OCI-LY1 (cell line): ENCODE results near the gene ALG8.

Experiments
- H2AFZ ChIP-seq: fragments of 200-600 bp; sonication (generic), shearing (Covaris generic); 2 replicates; pipeline ENCODE4 v1.6.0; 2014; ENCODE audit warnings: antibody characterized with exemption, mild to moderate bottlenecking, low read length
- H3F3A ChIP-seq: fragments of 200-600 bp; sonication (generic), shearing (Covaris generic); 2 replicates; pipeline ENCODE4 v1.6.0; 2014; ENCODE audit warnings: mild to moderate bottlenecking, antibody characterized with exemption, low read length, moderate library complexity; ENCODE audit not compliant: insufficient read depth
- H3K27ac ChIP-seq: fragments of 200-600 bp; sonication (generic); 2 replicates; pipeline ENCODE4 v1.5.1; 2014; ENCODE audit warnings: low read length, mixed run types, mild to moderate bottlenecking, low read depth; ENCODE audit not compliant: poor library complexity, severe bottlenecking
- H3K27me3 ChIP-seq: fragments of 200-600 bp; sonication (generic); 2 replicates; pipeline ENCODE4 v1.6.0; 2014; ENCODE audit warnings: antibody characterized with exemption, mild to moderate bottlenecking, low read length, moderate library complexity; ENCODE audit not compliant: insufficient read depth
- H3K36me3 ChIP-seq: fragments of 200-600 bp; sonication (generic); 2 replicates; pipeline ENCODE4 v1.6.1; 2014; ENCODE audit warnings: mild to moderate bottlenecking, antibody characterized with exemption, low read length, moderate library complexity, mixed read lengths; ENCODE audit not compliant: insufficient read depth
- H3K4me1 ChIP-seq: fragments of 200-600 bp; sonication (generic); 2 replicates; pipeline ENCODE4 v1.5.1; 2014; ENCODE audit warnings: mild to moderate bottlenecking, low read length, moderate library complexity; ENCODE audit not compliant: insufficient read depth, severe bottlenecking
- H3K4me2 ChIP-seq: fragments of 200-600 bp; sonication (generic), shearing (Covaris generic); 2 replicates; pipeline ENCODE4 v1.6.1; 2014; ENCODE audit warnings: low read length
- H3K4me3 ChIP-seq: fragments of 200-600 bp; sonication (generic); 2 replicates; pipeline ENCODE4 v1.5.1; 2014; ENCODE audit warnings: low read length, low read depth, mild to moderate bottlenecking, mixed read lengths; ENCODE audit not compliant: poor library complexity, severe bottlenecking
- H3K79me2 ChIP-seq: fragments of 200-600 bp; shearing (Covaris generic); 2 replicates; pipeline ENCODE4 v1.6.1; 2016; ENCODE audit warnings: mixed run types, low read length, mixed read lengths; ENCODE audit not compliant: insufficient read depth
- H3K9ac ChIP-seq: fragments of 200-600 bp; sonication (generic), shearing (Covaris generic); 2 replicates; pipeline ENCODE4 v1.6.1; 2014; ENCODE audit warnings: mild to moderate bottlenecking, low read length, mixed read lengths
- H3K9me2 ChIP-seq: fragments of 200-600 bp; sonication (generic), shearing (Covaris generic); 2 replicates; pipeline ENCODE4 v1.6.1; 2014; ENCODE audit warnings: low read depth, mild to moderate bottlenecking, low read length, mixed read lengths
- H3K9me3 ChIP-seq: fragments of 200-600 bp; shearing (Covaris generic); 2 replicates; pipeline ENCODE4 v1.6.1; 2014; ENCODE audit warnings: low read length, mixed read lengths
- H4K20me1 ChIP-seq: fragments of 200-600 bp; sonication (generic), shearing (Covaris generic); 2 replicates; pipeline ENCODE4 v1.6.0; 2016; ENCODE audit warnings: mild to moderate bottlenecking, low read length; ENCODE audit not compliant: insufficient read depth
- EZH2 ChIP-seq: fragments of 200-600 bp; sonication (generic), shearing (Covaris generic); IDR thresholded peaks from 2 replicates; pipeline ENCODE4 v1.8.0; 2017; ENCODE audit warnings: borderline replicate concordance, mixed run types, mild to moderate bottlenecking, antibody characterized with exemption, low read length, moderate library complexity, mixed read lengths
- TF ChIP-seq, protein P1 (sequence below): fragments of 200-600 bp; sonication (generic), shearing (Covaris generic); IDR thresholded peaks from 2 replicates; pipeline ENCODE4 v1.5.1; 2017; ENCODE audit warnings: mild to moderate bottlenecking, antibody characterized with exemption, low read length, moderate library complexity, mixed read lengths

The ALG8 gene

DNA sequence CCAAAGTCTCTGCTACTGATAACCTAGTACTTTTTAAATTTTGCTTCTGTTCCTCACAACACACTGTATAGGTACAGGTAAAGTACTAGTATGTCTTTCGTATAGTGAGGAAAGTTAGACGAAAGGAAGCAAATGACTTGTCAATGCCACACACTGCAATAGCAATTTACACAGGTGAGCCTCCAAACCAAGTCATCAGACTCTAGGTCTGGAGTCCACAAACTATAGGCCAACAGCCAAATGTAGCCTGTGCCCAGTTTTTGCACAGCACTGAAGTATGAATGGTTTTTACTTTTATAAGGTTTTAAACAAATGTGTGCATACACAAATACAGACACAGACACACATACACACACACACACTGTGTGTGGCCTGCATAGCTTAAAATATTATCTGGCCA is 28.1 kb downstream of the ALG8 start:
- H3K4me1 ChIP-seq: no peaks in the 10 kb centered on the region
- H3K9me3 ChIP-seq: no peaks in the 10 kb centered on the region
- no peaks in the 10 kb centered on the region for H3K27me3 ChIP-seq
- H3F3A ChIP-seq: no peaks in the 10 kb centered on the region
- no peak overlapping the region for H3K9ac ChIP-seq
- no peaks in the 10 kb centered on the region for H4K20me1 ChIP-seq
- TF ChIP-seq EZH2: no peak
- TF ChIP-seq, protein P1, sequence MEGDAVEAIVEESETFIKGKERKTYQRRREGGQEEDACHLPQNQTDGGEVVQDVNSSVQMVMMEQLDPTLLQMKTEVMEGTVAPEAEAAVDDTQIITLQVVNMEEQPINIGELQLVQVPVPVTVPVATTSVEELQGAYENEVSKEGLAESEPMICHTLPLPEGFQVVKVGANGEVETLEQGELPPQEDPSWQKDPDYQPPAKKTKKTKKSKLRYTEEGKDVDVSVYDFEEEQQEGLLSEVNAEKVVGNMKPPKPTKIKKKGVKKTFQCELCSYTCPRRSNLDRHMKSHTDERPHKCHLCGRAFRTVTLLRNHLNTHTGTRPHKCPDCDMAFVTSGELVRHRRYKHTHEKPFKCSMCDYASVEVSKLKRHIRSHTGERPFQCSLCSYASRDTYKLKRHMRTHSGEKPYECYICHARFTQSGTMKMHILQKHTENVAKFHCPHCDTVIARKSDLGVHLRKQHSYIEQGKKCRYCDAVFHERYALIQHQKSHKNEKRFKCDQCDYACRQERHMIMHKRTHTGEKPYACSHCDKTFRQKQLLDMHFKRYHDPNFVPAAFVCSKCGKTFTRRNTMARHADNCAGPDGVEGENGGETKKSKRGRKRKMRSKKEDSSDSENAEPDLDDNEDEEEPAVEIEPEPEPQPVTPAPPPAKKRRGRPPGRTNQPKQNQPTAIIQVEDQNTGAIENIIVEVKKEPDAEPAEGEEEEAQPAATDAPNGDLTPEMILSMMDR: no peak
- no peaks in the 10 kb centered on the region for H3K9me2 ChIP-seq
- H2AFZ ChIP-seq: no peak overlapping the region
- peaks cover 52% of the 10 kb centered on the region for H3K36me3 ChIP-seq
- no peak overlapping the region for H3K27ac ChIP-seq
- no peaks in the 10 kb centered on the region for H3K79me2 ChIP-seq
- no peak overlapping the region for H3K4me2 ChIP-seq
- no peak overlapping the region for H3K4me3 ChIP-seq

GRCh38 chr11:78110830-78111229 is 28.6 kb downstream of the ALG8 start:
- Histone ChIP-seq H3K36me3 (peaks cover 54% of the 10 kb centered on the region), H4K20me1 (no peaks in the 10 kb centered on the region), H3K79me2 (no peaks in the 10 kb centered on the region), H3K4me1 (no peaks in the 10 kb centered on the region), H2AFZ (no peak overlapping the region), H3K9me2 (no peaks in the 10 kb centered on the region), H3K27ac (no peak overlapping the region), H3K4me3 (no peak overlapping the region), H3F3A (no peaks in the 10 kb centered on the region), H3K27me3 (no peaks in the 10 kb centered on the region), H3K9me3 (no peaks in the 10 kb centered on the region), H3K9ac (no peak overlapping the region), H3K4me2 (no peak overlapping the region)
- no peak for TF ChIP-seq EZH2
- TF ChIP-seq, protein P1: no peak

GRCh38 chr11:78110351-78110750 is 29.1 kb downstream of the ALG8 start:
- TF ChIP-seq, protein P1: no peak
- no peak for TF ChIP-seq EZH2

More at GRCh38 chr11:78110351-78110750, 29.1 kb downstream of the ALG8 start:
- Histone ChIP-seq H3K4me1 (no peaks in the 10 kb centered on the region), H3K9me3 (no peaks in the 10 kb centered on the region), H3K4me2 (no peak overlapping the region), H3K27ac (no peak overlapping the region), H3K36me3 (peaks cover 55% of the 10 kb centered on the region), H3K9me2 (no peaks in the 10 kb centered on the region), H3K27me3 (no peaks in the 10 kb centered on the region), H3K79me2 (no peaks in the 10 kb centered on the region), H3K4me3 (no peak overlapping the region), H4K20me1 (no peaks in the 10 kb centered on the region), H3K9ac (no peak overlapping the region), H3F3A (no peaks in the 10 kb centered on the region), H2AFZ (no peak overlapping the region)
